HG02852 (cell line): ENCODE results near the gene HOXA4.

Experiments used
- ATAC-seq: cut with Tn5 transposase; IDR thresholded peaks from one replicate; pipeline ENCODE4 v1.9.1; 2021; ENCODE audit warnings: mild to moderate bottlenecking, moderate library complexity; ENCODE audit not compliant: unreplicated experiment

Gene HOXA4

GRCh38 chr7:27147199-27148030 lies 16.9 kb upstream of the HOXA4 start, which contains the start of gene HOXA6:
Gene HOXA6, minus strand, starts transcription at chr7:27147774. Its CDS starts 25 bp downstream, at chr7:27147749.
- no peak for ATAC-seq

DNA sequence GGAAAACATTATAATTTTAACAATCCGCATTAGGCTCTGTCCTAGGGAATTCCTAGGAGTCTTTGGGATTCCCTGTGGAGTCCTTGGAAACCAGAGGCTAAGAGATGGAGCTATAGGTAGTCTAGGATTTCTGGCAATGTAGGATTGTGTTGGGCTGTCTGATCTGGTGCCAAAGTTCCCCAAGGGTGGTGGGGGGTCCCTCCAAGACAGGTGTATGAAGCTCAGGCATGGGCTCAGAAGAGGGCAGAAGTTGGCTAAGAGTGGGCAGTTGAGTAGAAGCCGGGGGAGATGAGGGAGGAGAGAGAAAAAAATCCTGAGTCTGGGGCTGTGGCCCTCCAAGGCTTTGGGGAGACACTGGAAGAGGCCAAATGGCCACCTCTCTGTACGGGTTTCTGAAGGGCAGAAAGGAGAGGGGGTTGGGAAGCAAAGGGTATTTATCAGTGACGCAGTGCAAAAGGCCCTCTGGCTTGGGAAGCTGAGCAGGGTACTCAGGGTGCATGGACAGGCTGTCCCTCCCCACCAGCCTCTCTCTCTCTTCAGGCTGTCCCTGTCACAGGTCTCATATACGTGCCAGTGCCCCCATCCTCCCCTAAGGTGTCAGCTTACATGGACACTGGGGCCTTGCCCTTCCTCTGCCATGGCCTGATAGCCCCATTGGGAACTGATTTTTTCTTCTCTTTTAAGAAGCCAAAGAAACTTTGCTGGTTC lies 16.1 kb upstream of the HOXA4 start:
- ATAC-seq, result no peak

GRCh38 chr7:27145914-27146412 lies 15.4 kb upstream of the HOXA4 start:
- no peak for ATAC-seq

DNA sequence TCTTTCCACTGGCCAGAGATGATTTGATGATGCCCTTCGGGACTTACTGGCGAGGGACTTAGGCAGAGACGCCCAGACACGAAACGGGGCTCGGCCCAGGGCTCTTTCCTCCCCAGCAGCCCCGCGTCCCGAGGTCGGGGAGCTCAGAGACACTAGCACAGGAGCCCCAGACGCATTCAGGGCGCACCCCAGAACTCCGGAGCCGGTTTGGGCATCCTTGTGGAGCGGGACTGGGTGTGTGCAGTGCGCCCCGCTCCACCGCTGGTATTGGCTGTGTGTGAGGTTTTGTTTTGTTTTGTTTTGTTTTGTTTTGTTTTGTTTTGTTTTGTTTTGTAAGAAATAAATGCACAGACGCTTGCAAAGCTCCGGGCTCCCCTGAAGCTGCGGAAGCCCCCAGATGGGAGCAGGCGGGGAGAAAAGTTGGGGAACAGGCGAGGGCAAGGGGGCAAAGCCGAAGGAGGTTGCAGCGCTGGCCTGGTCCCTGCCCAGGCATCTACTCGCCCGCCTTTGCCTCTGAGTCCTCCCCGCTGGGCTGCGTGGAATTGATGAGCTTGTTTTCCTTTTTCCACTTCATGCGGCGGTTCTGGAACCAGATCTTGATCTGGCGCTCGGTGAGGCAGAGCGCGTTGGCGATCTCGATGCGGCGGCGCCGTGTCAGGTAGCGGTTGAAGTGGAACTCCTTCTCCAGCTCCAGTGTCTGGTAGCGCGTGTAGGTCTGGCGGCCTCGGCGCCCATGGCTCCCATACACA lies 14.8 kb upstream of the HOXA4 start:
- no peak for ATAC-seq

GRCh38 chr7:27144781-27145164 lies 14.2 kb upstream of the HOXA4 start:
- no peak for ATAC-seq

GRCh38 chr7:27143950-27144780 lies 13.6 kb upstream of the HOXA4 start:
- ATAC-seq, result no peak

DNA sequence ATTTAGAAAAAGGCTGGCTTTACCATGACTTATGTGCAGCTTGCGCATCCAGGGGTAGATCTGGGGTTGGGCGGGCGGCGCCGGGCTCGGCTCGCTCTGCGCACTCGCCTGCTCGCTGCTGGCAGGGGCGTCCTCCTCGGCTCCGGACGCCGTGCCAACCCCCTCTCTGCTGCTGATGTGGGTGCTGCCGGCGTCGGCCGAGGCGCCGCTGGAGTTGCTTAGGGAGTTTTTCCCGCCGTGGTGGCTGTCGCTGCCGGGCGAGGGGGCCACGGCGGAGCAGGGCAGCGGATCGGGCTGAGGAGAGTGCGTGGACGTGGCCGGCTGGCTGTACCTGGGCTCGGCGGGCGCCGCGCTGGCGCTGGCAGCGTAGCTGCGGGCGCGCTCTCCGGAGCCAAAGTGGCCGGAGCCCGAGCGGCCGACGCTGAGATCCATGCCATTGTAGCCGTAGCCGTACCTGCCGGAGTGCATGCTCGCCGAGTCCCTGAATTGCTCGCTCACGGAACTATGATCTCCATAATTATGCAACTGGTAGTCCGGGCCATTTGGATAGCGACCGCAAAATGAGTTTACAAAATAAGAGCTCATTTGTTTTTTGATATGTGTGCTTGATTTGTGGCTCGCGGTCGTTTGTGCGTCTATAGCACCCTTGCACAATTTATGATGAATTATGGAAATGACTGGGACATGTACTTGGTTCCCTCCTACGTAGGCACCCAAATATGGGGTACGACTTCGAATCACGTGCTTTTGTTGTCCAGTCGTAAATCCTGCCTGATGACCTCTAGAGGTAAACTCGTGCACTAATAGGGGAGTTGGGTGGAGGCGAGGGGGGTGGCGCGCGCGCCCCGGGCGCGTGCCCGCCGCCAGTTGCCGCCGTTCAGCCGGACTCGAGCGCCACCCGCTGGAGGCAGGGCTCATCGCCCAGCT lies 12.7 kb upstream of the HOXA4 start, which contains the start of gene HOXA5:
TSS of gene HOXA5 (minus strand) at position 659 of the 927 bp plus-strand sequence. CDS start at position 585, 74 bp downstream.
- ATAC-seq, result no peak

DNA sequence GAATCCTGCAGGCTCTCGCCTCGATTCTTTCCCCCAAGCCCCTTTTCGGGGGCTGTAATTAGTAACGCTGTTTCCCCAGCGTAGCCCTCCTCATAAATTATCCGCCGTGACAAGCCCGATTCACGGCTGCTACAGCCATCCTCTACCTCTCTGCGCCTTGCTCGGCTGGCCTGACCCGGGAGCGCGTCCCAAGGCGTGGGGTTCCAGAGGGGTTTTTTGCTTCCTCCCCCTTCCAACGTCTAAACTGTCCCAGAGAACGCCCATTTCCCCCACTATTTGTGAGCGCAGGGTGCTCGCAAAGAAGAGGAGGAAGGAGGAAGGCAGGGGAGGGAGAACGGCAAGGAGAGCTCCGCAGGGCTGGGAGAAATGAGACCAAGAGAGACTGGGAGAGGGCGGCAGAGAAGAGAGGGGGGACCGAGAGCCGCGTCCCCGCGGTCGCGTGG lies 12.0 kb upstream of the HOXA4 start:
- ATAC-seq, result no peak

DNA sequence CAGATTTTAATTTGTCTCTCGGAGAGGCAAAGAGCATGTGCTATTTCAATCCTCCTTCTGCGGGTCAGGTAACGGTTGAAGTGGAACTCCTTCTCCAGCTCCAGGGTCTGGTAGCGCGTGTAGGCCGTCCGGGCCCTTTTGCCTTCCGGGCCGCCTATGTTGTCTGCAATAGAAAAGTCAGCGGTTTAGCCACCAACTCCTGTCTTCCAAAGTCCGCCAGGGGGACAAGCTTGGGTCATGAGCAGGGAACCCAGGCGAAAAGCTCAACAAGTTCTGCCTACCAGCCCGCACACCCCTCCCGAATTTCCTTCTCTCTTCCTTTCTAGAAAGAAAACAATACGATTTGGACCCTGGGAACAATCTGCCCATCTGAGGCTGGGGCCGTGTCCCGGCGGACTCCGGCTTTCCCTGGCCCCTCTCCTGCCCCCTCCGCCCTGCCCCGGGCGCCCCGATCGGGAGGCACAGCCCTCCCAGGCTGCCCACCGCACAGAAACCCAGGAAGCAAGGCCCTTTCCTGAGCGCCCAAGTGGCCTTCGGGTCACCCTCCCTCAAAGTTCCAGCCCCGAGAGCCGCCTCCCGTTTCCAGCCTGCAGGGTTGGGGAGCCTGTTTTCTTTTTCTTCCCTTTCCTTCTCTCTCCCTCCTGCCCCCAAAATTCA lies 11.5 kb upstream of the HOXA4 start:
- no peak for ATAC-seq

DNA sequence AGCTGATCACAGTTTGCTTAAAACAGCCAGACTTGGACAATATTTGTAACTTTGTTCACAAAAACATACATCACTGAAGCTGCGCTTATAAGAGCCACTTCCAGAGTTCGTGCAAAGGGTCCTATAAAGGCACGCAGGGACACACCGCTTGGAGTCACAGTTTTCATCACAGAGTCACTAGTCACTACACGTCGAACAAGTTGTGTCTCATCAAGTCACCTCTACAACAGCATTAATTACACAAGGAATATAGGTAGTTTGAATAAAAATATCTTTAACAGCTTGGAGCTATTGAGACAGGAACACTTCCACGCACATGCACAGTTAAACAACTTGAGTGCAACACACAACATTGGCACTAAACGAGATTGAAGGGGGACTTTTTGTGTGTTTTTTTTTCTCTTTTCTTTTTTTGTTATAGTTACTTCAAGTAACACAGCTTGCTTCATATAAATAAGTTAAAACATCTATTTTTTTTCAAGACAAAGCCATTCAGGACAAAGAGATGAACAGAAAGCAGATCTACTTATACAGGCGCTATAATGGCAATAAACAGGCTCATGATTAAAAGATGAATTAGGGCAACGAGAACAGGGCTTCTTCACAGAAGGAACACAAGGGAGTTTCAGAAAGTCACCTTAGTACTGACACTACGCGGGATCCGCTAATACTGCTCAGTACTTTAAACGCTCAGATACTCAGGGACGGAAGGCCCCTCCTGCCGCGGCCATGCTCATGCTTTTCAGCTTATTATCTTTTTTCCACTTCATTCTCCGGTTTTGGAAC lies 10.8 kb upstream of the HOXA4 start:
- no peak for ATAC-seq

DNA sequence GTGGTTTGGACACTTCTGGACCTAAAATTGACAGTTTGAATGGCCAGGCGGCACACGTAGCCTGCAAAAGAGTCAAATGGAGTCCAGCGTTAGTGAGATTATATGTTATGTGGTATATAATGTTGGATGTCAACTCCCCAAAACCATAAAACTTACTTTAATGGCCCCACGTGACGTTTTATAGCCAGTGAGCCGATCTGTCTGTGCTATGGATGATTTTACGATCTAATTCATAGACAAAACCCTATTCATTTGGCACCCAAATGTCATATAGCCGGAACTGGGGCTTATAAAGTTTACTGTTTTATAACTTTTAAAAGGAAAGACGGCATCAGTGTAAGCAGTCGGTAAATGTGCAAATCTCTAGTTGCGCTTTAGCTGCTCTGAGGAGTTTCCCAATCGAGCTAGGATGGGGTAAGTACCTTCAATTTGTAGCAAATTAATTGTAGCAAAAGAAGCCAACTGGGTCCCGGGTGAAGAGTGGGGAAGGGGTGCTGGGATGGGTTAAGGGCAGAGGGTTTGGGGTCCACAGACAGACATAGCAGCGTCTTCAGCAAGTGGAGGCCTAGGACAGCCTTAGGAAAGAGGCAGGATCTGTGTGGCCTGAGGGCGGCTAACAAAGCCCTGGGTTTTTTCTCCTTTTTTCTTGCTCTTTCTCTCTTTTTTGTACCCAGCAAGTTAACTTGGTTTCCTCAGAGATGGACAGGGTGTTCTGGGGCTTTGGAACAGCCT lies 9.7 kb upstream of the HOXA4 start:
- no peak for ATAC-seq

DNA sequence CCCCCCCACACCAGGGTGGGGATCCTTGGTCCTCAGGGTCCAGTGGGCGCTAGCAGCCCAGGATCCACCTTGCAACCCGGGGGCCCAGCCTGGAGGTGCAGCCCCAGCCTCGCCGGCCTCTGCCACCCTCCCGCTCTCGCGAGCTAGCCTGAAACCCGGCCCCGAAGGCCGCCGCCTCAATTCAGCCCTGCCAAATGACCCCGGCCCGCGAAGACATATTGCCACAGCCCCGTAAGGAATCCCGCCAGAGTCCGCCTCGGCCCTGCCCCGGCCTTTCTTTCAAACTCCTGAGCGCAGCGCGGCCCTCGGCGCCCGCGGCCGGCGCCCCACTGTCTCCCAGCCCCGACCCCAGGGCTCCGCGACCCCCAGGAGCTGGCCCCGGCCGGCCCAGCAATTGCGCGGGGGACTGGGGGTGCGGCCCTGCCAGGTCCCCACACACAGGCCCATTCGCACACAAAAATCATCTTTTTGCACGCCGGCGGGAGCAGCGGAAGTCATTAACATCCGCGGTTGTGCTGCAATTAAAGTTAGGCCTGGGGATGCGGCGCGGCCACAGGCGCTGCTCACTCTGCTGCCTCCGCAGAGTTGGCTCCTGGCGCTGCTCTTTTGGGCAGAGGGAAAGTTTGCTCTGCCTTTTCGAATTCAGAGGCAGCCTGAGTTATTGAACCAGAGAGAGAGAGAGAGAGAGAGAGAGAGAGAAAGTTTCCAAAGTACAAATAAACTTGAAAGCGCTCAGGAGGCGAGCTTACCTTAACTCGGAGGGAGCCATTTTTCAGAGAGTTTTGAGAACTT lies 9.0 kb upstream of the HOXA4 start:
- no peak for ATAC-seq

- ATAC-seq, result no peak
Observed at GRCh38 chr7:27138985-27139333, 8.4 kb upstream of the HOXA4 start.

GRCh38 chr7:27138472-27138871 lies 7.9 kb upstream of the HOXA4 start:
- ATAC-seq, result no peak

DNA sequence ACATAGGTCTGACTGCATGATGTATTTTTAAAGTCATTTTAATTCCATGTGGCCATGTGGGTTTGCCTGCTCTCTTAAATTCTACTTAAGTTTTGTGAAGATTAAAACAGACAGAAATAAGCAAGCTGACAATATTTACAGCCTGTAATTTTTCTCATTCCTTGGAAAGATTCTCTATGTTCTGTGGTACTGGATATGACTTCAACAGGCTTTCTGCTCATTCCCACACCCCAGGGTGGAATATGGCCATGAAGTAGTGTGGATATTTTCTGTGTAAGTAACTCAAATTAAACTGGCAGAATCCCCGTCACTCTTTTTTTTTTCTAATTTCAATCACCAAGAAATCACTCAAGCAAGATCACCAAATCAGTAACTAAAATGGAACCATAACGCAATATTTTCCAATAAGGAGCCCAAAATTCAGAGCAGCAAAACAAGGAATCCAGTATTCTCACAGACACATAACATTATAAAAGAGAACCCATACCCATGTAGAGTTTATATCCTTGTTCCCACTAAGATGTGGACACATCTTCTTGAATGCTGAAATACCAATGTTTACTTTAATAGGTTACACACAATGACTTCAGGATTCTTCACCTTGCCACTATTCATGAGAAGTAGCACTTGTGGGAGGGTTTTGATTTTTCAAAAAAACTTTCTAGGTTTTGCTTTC lies 7.2 kb upstream of the HOXA4 start:
- ATAC-seq, result no peak

DNA sequence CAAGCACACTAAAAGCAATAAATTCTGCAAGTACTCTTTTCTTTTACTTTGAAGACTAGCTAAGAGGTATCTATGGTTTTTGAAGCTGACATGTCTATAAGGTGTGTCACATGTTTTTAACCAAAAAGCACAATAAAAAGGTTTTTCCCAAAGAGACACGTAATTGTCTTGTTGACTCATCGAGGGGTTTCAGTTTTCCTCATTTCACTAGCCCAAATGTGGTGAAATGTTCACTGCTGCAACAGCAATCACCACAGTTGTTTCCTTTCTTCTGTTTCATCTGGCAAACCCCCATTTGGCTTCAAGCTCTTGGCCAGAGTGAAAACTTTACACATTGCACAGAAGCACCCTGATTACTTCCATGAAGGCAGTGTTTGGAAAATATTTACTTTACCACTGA lies 3.8 kb upstream of the HOXA4 start:
- ATAC-seq, result peak; percentile 51
